IMR-90 (cell line): ENCODE measurements around the gene POMT1. TPM values are rescaled to one million over a fixed set of nuclear protein-coding genes. Genes with fewer than 3 reads are reported as not detected.

ENCODE experiments used
- ATAC-seq: fragments of 200-7000 bp; cut with Tn5 transposase; 2 replicates; pipeline ENCODE4 v1.9.1; 2020; ENCODE audit warnings: low read depth, mild to moderate bottlenecking, moderate library complexity
- BruUV-seq: library from RNA; stranded (reverse); fragments of 400-500 nt; replicated peaks from 2 replicates; lab custom pipeline; 2021; lab: Mats Ljungman, UMichigan
- CTCF ChIA-PET: fragments of 300-600 bp; formaldehyde crosslinking; extraction: SDS; loops from one replicate; lab custom pipeline; 2021; ENCODE audit warnings: antibody characterized with exemption; lab: Yijun Ruan, JAX
- POLR2A ChIA-PET: fragments of 300-600 bp; sonication (Branson Sonifier 250); formaldehyde crosslinking; loops from one replicate; lab custom pipeline; 2022; ENCODE audit warnings: antibody characterized with exemption; ENCODE audit not compliant: unreplicated experiment; lab: Charles Lee
- DNase-seq: peaks from one replicate; pipeline ENCODE4 v3.0.0; 2013
- H2AFZ ChIP-seq: replicated peaks from 2 replicates; pipeline ENCODE3; 2013; ENCODE audit warnings: low read length, mild to moderate bottlenecking; ENCODE audit not compliant: poor library complexity
- H2AK5ac ChIP-seq: 2 replicates; pipeline ENCODE4 v1.6.1; 2013; ENCODE audit warnings: low read depth, low read length, inconsistent platforms
- H2AK9ac ChIP-seq: replicated peaks from 2 replicates; pipeline ENCODE3; 2013; ENCODE audit warnings: mild to moderate bottlenecking, low read depth, low read length, moderate library complexity; ENCODE audit not compliant: poor library complexity
- H2BK120ac ChIP-seq: 2 replicates; pipeline ENCODE4 v1.6.1; 2013; ENCODE audit warnings: low read depth, low read length, inconsistent platforms
- H2BK15ac ChIP-seq: 3 replicates; pipeline ENCODE4 v1.6.1; 2013; ENCODE audit warnings: low read depth, low read length, inconsistent platforms
- H2BK20ac ChIP-seq: 2 replicates; pipeline ENCODE4 v1.6.1; 2013; ENCODE audit warnings: low read depth, mild to moderate bottlenecking, inconsistent platforms, low read length, moderate library complexity
- H2BK5ac ChIP-seq: 2 replicates; pipeline ENCODE4 v1.6.1; 2013; ENCODE audit warnings: mild to moderate bottlenecking, low read depth, low read length, inconsistent platforms; ENCODE audit not compliant: poor library complexity, severe bottlenecking
- H3K14ac ChIP-seq: replicated peaks from 2 replicates; pipeline ENCODE4 v1.6.1; 2013; ENCODE audit warnings: low read depth, low read length, inconsistent platforms
- H3K18ac ChIP-seq: 2 replicates; pipeline ENCODE4 v1.6.1; 2013; ENCODE audit warnings: low read depth, low read length, control low read depth
- H3K23ac ChIP-seq: 2 replicates; pipeline ENCODE4 v1.6.1; 2013; ENCODE audit warnings: low read depth, low read length, inconsistent platforms
- H3K27ac ChIP-seq: 2 replicates; pipeline ENCODE4 v1.5.1; 2013; ENCODE audit warnings: mild to moderate bottlenecking, control low read depth, low read length; ENCODE audit not compliant: insufficient read depth
- H3K27me3 ChIP-seq: 2 replicates; pipeline ENCODE4 v1.6.1; 2013; ENCODE audit warnings: low read length; ENCODE audit not compliant: control insufficient read depth, insufficient read depth
- H3K36me3 ChIP-seq: 2 replicates; pipeline ENCODE4 v1.6.1; 2013; ENCODE audit warnings: low read length, mixed read lengths; ENCODE audit not compliant: control insufficient read depth, insufficient read depth
- H3K4ac ChIP-seq: 2 replicates; pipeline ENCODE4 v1.6.1; 2013; ENCODE audit warnings: low read depth, low read length, inconsistent platforms
- H3K4me1 ChIP-seq: 2 replicates; pipeline ENCODE4 v1.6.1; 2013; ENCODE audit warnings: low read length, mixed read lengths; ENCODE audit not compliant: control insufficient read depth, insufficient read depth
- H3K4me2 ChIP-seq: 2 replicates; pipeline ENCODE4 v1.6.1; 2013; ENCODE audit warnings: low read depth, mild to moderate bottlenecking, control low read depth, low read length, moderate library complexity
- H3K4me3 ChIP-seq: 2 replicates; pipeline ENCODE4 v1.5.1; 2013; ENCODE audit warnings: low read depth, mild to moderate bottlenecking, control low read depth, low read length, moderate library complexity; ENCODE audit not compliant: insufficient read depth
- H3K56ac ChIP-seq: 2 replicates; pipeline ENCODE4 v1.6.1; 2013; ENCODE audit warnings: low read length, inconsistent platforms; ENCODE audit not compliant: insufficient read depth; ENCODE audit errors: extremely low read depth
- H3K79me1 ChIP-seq, 2 experiments: 2 replicates each; pipeline ENCODE4 v1.6.1; 2013; ENCODE audit warnings: low read length in 2 of 2, inconsistent platforms in 1 of 2, low read depth in 1 of 2
- H3K9ac ChIP-seq: 2 replicates; pipeline ENCODE4 v1.6.1; 2013; ENCODE audit warnings: low read depth, low read length, control low read depth
- H3K9me1 ChIP-seq: 2 replicates; pipeline ENCODE4 v1.6.1; 2013; ENCODE audit warnings: low read length, inconsistent platforms; ENCODE audit not compliant: insufficient read depth
- H3K9me3 ChIP-seq: 2 replicates; pipeline ENCODE4 v1.6.1; 2013; ENCODE audit warnings: low read length; ENCODE audit not compliant: control insufficient read depth, insufficient read depth
- H4K20me1 ChIP-seq: 2 replicates; pipeline ENCODE4 v1.6.1; 2013; ENCODE audit warnings: low read length, inconsistent platforms; ENCODE audit not compliant: insufficient read depth
- H4K5ac ChIP-seq: 2 replicates; pipeline ENCODE4 v1.6.1; 2013; ENCODE audit warnings: mild to moderate bottlenecking, low read depth, low read length, control low read depth
- H4K8ac ChIP-seq, 2 experiments: 2 replicates each; pipeline ENCODE4 v1.6.1; 2013; ENCODE audit warnings: low read depth in 2 of 2, low read length in 2 of 2, control low read depth in 1 of 2, inconsistent platforms in 1 of 2
- H4K91ac ChIP-seq: 2 replicates; pipeline ENCODE4 v1.6.1; 2013; ENCODE audit warnings: low read depth, low read length, inconsistent platforms; ENCODE audit not compliant: insufficient read depth
- BHLHE40 ChIP-seq: fragments of 150-350 bp; IDR thresholded peaks from 2 replicates; pipeline ENCODE4 v1.6.1; 2016; ENCODE audit warnings: mild to moderate bottlenecking, low read depth, low read length
- CEBPB ChIP-seq: IDR thresholded peaks from 2 replicates; pipeline ENCODE4 v1.6.1; 2012; ENCODE audit warnings: low read depth, low read length, improper control_type of control experiment
- CHD1 ChIP-seq: IDR thresholded peaks from 2 replicates; pipeline ENCODE4 v1.6.1; 2012; ENCODE audit warnings: low read depth, low read length, improper control_type of control experiment
- ELK1 ChIP-seq: fragments of 150-350 bp; IDR thresholded peaks from 2 replicates; pipeline ENCODE4 v1.6.1; 2016; ENCODE audit warnings: low read depth, mild to moderate bottlenecking, low read length, moderate library complexity, borderline replicate concordance
- FOS ChIP-seq: fragments of 150-350 bp; IDR thresholded peaks from 2 replicates; pipeline ENCODE4 v1.6.1; 2016; ENCODE audit warnings: low read depth, low read length
- MAFK ChIP-seq: IDR thresholded peaks from 2 replicates; pipeline ENCODE4 v1.6.1; 2012; ENCODE audit warnings: low read depth, low read length, improper control_type of control experiment
- MAZ ChIP-seq: IDR thresholded peaks from 2 replicates; pipeline ENCODE4 v1.6.1; 2012; ENCODE audit warnings: low read depth, mild to moderate bottlenecking, low read length, improper control_type of control experiment, moderate library complexity, borderline replicate concordance
- MXI1 ChIP-seq: IDR thresholded peaks from 2 replicates; pipeline ENCODE4 v1.6.1; 2012; ENCODE audit warnings: low read depth, mild to moderate bottlenecking, low read length, moderate library complexity, borderline replicate concordance
- NFE2L2 ChIP-seq: fragments of 150-350 bp; IDR thresholded peaks from 2 replicates; pipeline ENCODE4 v1.6.1; 2016; ENCODE audit warnings: low read depth, mild to moderate bottlenecking, low read length
- POLR2A ChIP-seq: IDR thresholded peaks from 2 replicates; pipeline ENCODE4 v1.6.1; 2012; ENCODE audit warnings: mild to moderate bottlenecking, low read depth, low read length
- RAD21 ChIP-seq: IDR thresholded peaks from 2 replicates; pipeline ENCODE4 v1.6.1; 2012; ENCODE audit warnings: low read length, improper control_type of control experiment
- RCOR1 ChIP-seq: IDR thresholded peaks from 2 replicates; pipeline ENCODE4 v1.6.1; 2012; ENCODE audit warnings: mild to moderate bottlenecking, low read length, improper control_type of control experiment; ENCODE audit not compliant: insufficient replicate concordance
- RFX5 ChIP-seq: IDR thresholded peaks from 2 replicates; pipeline ENCODE4 v1.8.0; 2012; ENCODE audit warnings: low read depth, mild to moderate bottlenecking, low read length, moderate library complexity
- SMC3 ChIP-seq: fragments of 150-350 bp; IDR thresholded peaks from 2 replicates; pipeline ENCODE4 v1.6.1; 2016; ENCODE audit warnings: low read depth, mild to moderate bottlenecking, antibody characterized with exemption, low read length, moderate library complexity
- WGBS, 2 experiments: methylation state at CpG; one replicate each; pipeline versions ENCODE4 v1.1.5 to v1.1.7; 2013; ENCODE audit warnings: missing lambda C conversion rate in 2 of 2; ENCODE audit not compliant: insufficient read length in 1 of 2; ENCODE audit errors: extremely low coverage in 2 of 2; 5-methylcytosine and 5-hydroxymethylcytosine counted together
- dilution Hi-C: fragments of 300-500 bp; cut with HindIII; formaldehyde crosslinking; loops from one replicate; pipeline ENCODE4 v1.14.3; 2018; ENCODE audit warnings: low sequenced_read_pairs; ENCODE audit not compliant: unreplicated experiment
- in situ Hi-C: fragments of 300-500 bp; cut with MboI; formaldehyde crosslinking; loops from 3 replicates; pipeline ENCODE4 v1.14.3; 2019; ENCODE audit warnings: low sequenced_read_pairs, inconsistent platforms, mixed read lengths
- intact Hi-C: fragments of 100-400 bp; cut with micrococcal nuclease; formaldehyde crosslinking; loops from 2 replicates; pipeline ENCODE4 v1.10.0; 2022
- polyA plus RNA-seq, 3 experiments: library from polyadenylated mRNA; depleted of rRNA; stranded (reverse); fragments of >200 nt; gene quantifications; 2 replicates each; pipeline ENCODE4 v1.2.3, GENCODE V29; 2012; ENCODE audit warnings: low replicate concordance in 1 of 3
- total RNA-seq: library from RNA; depleted of rRNA; stranded (reverse); fragments of >200 nt; gene quantifications from 2 replicates; pipeline ENCODE4 v1.2.3, GENCODE V29; 2012
- TF ChIP-seq, protein P1 (sequence below): conservative IDR thresholded peaks from 2 replicates; pipeline ENCODE4 v1.5.1; 2012; ENCODE audit warnings: mild to moderate bottlenecking, low read depth, low read length, improper control_type of control experiment
- TF ChIP-seq, protein P2 (sequence below): fragments of 150-350 bp; IDR thresholded peaks from 2 replicates; pipeline ENCODE4 v1.6.1; 2017; ENCODE audit warnings: mild to moderate bottlenecking, antibody characterized with exemption, low read length, low read depth

Gene POMT1
- total and polyA plus RNA-seq, 2 of the 4 experiments (the other 2 are of a cell fraction): 24.2 to 36.5 TPM

GRCh38 chr9:131518553-131518952, 15.8 kb downstream of the POMT1 start:
- CTCF ChIA-PET: no interaction called here
- Histone ChIP-seq H3K4me1 (no peaks in the 10 kb centered on the region), H2AFZ (no peak overlapping the region), H2BK120ac (no peak overlapping the region), H2BK20ac (no peak overlapping the region), H4K20me1 (no peaks in the 10 kb centered on the region), H3K36me3 (peaks cover 81% of the 10 kb centered on the region), H3K27me3 (no peaks in the 10 kb centered on the region), H2AK5ac (no peak overlapping the region), H2BK15ac (no peak overlapping the region), H3K9me1 (no peaks in the 10 kb centered on the region), H3K4me2 (no peak overlapping the region), H4K5ac (no peak overlapping the region), H3K27ac (no peak overlapping the region), H4K91ac (no peak overlapping the region), H4K8ac (no peak overlapping the region), H3K9me3 (no peaks in the 10 kb centered on the region), H3K4ac (no peak overlapping the region), H3K4me3 (no peak overlapping the region), H2BK5ac (no peak overlapping the region), H2AK9ac (no peak overlapping the region), H3K9ac (no peak overlapping the region), H3K14ac (no peak overlapping the region), H3K79me1 (no peaks in the 10 kb centered on the region), H3K18ac (no peak overlapping the region), H3K23ac (no peak overlapping the region), H3K56ac (no peak overlapping the region)
- no peak for ATAC-seq
- no peak for TF ChIP-seq RCOR1
- no peak for TF ChIP-seq POLR2A
- no peak for TF ChIP-seq MAZ
- TF ChIP-seq CEBPB: no peak
- TF ChIP-seq, protein P1, sequence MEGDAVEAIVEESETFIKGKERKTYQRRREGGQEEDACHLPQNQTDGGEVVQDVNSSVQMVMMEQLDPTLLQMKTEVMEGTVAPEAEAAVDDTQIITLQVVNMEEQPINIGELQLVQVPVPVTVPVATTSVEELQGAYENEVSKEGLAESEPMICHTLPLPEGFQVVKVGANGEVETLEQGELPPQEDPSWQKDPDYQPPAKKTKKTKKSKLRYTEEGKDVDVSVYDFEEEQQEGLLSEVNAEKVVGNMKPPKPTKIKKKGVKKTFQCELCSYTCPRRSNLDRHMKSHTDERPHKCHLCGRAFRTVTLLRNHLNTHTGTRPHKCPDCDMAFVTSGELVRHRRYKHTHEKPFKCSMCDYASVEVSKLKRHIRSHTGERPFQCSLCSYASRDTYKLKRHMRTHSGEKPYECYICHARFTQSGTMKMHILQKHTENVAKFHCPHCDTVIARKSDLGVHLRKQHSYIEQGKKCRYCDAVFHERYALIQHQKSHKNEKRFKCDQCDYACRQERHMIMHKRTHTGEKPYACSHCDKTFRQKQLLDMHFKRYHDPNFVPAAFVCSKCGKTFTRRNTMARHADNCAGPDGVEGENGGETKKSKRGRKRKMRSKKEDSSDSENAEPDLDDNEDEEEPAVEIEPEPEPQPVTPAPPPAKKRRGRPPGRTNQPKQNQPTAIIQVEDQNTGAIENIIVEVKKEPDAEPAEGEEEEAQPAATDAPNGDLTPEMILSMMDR: no peak
- no peak for TF ChIP-seq SMC3
- no peak for TF ChIP-seq RAD21
- no peak for TF ChIP-seq BHLHE40
- TF ChIP-seq, protein P2, sequence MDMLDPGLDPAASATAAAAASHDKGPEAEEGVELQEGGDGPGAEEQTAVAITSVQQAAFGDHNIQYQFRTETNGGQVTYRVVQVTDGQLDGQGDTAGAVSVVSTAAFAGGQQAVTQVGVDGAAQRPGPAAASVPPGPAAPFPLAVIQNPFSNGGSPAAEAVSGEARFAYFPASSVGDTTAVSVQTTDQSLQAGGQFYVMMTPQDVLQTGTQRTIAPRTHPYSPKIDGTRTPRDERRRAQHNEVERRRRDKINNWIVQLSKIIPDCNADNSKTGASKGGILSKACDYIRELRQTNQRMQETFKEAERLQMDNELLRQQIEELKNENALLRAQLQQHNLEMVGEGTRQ: no peak
- TF ChIP-seq MAFK: no peak
- TF ChIP-seq FOS: no peak
- no peak for TF ChIP-seq MXI1
- TF ChIP-seq NFE2L2: no peak
- no peak for TF ChIP-seq CHD1
- TF ChIP-seq RFX5: no peak
- TF ChIP-seq ELK1: no peak
- BruUV-seq: no TSS peak
- 95% methylated on average over 15 of the region's 20 CpGs; no CpG with 5 or more reads in 1 of the 2 experiments for WGBS, 2 experiments
- POLR2A ChIA-PET: no interaction called here
- in situ Hi-C loops (no loop called here), dilution Hi-C loops (no loop called here), intact Hi-C loops (no loop called here)
- no peak for DNase-seq
